CD8-positive, alpha-beta memory T cell (primary cell): ENCODE measurements around the gene CD79A. TPM values are rescaled to one million over a fixed set of nuclear protein-coding genes. Genes with fewer than 3 reads are reported as not detected.

Source experiments
- CTCF ChIA-PET: fragments of 350-600 bp; sonication (Branson Sonifier 250); formaldehyde crosslinking; loops from one replicate; lab custom pipeline; 2021; ENCODE audit warnings: antibody characterized with exemption; lab: Charles Lee
- POLR2A ChIA-PET: fragments of 350-600 bp; sonication (Branson Sonifier 250); formaldehyde crosslinking; loops from one replicate; lab custom pipeline; 2021; ENCODE audit warnings: antibody characterized with exemption; lab: Charles Lee
- DNase-seq, 5 donors: peaks; one replicate each; pipeline versions ENCODE4 v3.0.0 to v3.0.0-alpha.2; 2020 to 2022; ENCODE audit warnings: mixed read lengths in 1 of 5
- H3K27ac ChIP-seq: one replicate; pipeline ENCODE4 v1.7.0; 2013; ENCODE audit warnings: low read depth, mild to moderate bottlenecking, low read length, moderate library complexity
- H3K27me3 ChIP-seq: 2 replicates; pipeline ENCODE4 v1.7.0; 2013; ENCODE audit warnings: low read length, mild to moderate bottlenecking; ENCODE audit not compliant: insufficient read depth, poor library complexity, severe bottlenecking
- H3K36me3 ChIP-seq: 2 replicates; pipeline ENCODE4 v1.7.0; 2013; ENCODE audit warnings: mild to moderate bottlenecking, low read length, moderate library complexity; ENCODE audit not compliant: insufficient read depth
- H3K4me1 ChIP-seq: 2 replicates; pipeline ENCODE4 v1.7.0; 2013; ENCODE audit warnings: mild to moderate bottlenecking, low read length, moderate library complexity; ENCODE audit not compliant: insufficient read depth
- H3K4me3 ChIP-seq: 2 replicates; pipeline ENCODE4 v1.7.0; 2013; ENCODE audit warnings: mild to moderate bottlenecking, low read length
- H3K9me3 ChIP-seq: 2 replicates; pipeline ENCODE4 v1.7.0; 2013; ENCODE audit warnings: mild to moderate bottlenecking, low read length
- H3K27ac Mint-ChIP-seq, 8 donors: one replicate each; pipeline ENCODE4 v1.8.0; 2020 to 2021; ENCODE audit warnings: mixed read lengths in 8 of 8, mild to moderate bottlenecking in 6 of 8, inconsistent platforms in 3 of 8, moderate library complexity in 3 of 8
- H3K27me3 Mint-ChIP-seq, 2 donors: one replicate each; pipeline ENCODE4 v1.8.0; 2020 to 2021; ENCODE audit warnings: mixed read lengths in 2 of 2, mild to moderate bottlenecking in 1 of 2, moderate library complexity in 1 of 2
- H3K36me3 Mint-ChIP-seq, 3 donors: one replicate each; pipeline ENCODE4 v1.8.0; 2020 to 2021; ENCODE audit warnings: mixed read lengths in 3 of 3, inconsistent platforms in 1 of 3, mild to moderate bottlenecking in 1 of 3
- H3K4me1 Mint-ChIP-seq, 3 donors: one replicate each; pipeline ENCODE4 v1.8.0; 2020 to 2021; ENCODE audit warnings: mixed read lengths in 3 of 3, inconsistent platforms in 1 of 3, mild to moderate bottlenecking in 1 of 3
- H3K4me3 Mint-ChIP-seq, 7 donors: one replicate each; pipeline ENCODE4 v1.8.0; 2020 to 2021; ENCODE audit warnings: mixed read lengths in 7 of 7, mild to moderate bottlenecking in 6 of 7, moderate library complexity in 4 of 7, inconsistent platforms in 2 of 7
- H3K9me3 Mint-ChIP-seq, 5 donors: one replicate each; pipeline ENCODE4 v1.8.0; 2020 to 2022; ENCODE audit warnings: mixed read lengths in 5 of 5, mild to moderate bottlenecking in 3 of 5, moderate library complexity in 2 of 5, inconsistent platforms in 1 of 5
- polyA plus RNA-seq: library from polyadenylated mRNA; unstranded; fragments of 300-500 nt; fragmentation: Illumina TruSeq; gene quantifications from one replicate; pipeline ENCODE4 v1.2.3, GENCODE V29; 2021
- total RNA-seq, 2 experiments: library from RNA; stranded (reverse); gene quantifications; one replicate each; pipeline ENCODE4 v1.2.3, GENCODE V29; 2021

Gene CD79A
- total RNA-seq (1 to 10 TPM; 1.3 to 2.2 TPM), polyA plus RNA-seq (9.4 TPM)

GRCh38 chr19:41876847-41877832 lies at the start of gene CD79A:
Gene CD79A (plus strand): TSS chr19:41877279. CDS start chr19:41877305, 26 bp downstream.
- Histone ChIP-seq H3K4me1 (peaks cover 95% of the 10 kb centered on the region), H3K27me3 (no peaks in the 10 kb centered on the region), H3K4me3 (peak within 1 kb of the TSS; percentile 49), H3K27ac (peak within 1 kb of the TSS; percentile 82), H3K36me3 (no peaks in the 10 kb centered on the region), H3K9me3 (no peaks in the 10 kb centered on the region)
- no peaks in the 10 kb centered on the region for H3K27me3 Mint-ChIP-seq
- no peaks in the 10 kb centered on the region for H3K9me3 Mint-ChIP-seq
- no peaks in the 10 kb centered on the region for H3K36me3 Mint-ChIP-seq
- ChIA-PET CTCF (interaction anchor here (1.9 to 16.3 kb wide), 3 partner anchors 10 to 75 kb away, joined by 6 to 227 read pairs (median 53); partner anchors contain the start of gene ARHGEF1), POLR2A (interaction anchor here (2.2 to 8.6 kb wide), 2 partner anchors 11 to 69 kb away, joined by 19 to 190 read pairs; partner anchors contain the start of gene ARHGEF1)
- H3K4me1 Mint-ChIP-seq: peaks cover 60 to 89% (median 66%) of the 10 kb centered on the region in 3 donors
- H3K27ac Mint-ChIP-seq: peak within 1 kb of the TSS; percentile 93 to 100 (median 98)
- peak in 1 of 5 donors; percentile 49 for DNase-seq
- peak within 1 kb of the TSS; percentile 23 to 89 (median 71) for H3K4me3 Mint-ChIP-seq

DNA sequence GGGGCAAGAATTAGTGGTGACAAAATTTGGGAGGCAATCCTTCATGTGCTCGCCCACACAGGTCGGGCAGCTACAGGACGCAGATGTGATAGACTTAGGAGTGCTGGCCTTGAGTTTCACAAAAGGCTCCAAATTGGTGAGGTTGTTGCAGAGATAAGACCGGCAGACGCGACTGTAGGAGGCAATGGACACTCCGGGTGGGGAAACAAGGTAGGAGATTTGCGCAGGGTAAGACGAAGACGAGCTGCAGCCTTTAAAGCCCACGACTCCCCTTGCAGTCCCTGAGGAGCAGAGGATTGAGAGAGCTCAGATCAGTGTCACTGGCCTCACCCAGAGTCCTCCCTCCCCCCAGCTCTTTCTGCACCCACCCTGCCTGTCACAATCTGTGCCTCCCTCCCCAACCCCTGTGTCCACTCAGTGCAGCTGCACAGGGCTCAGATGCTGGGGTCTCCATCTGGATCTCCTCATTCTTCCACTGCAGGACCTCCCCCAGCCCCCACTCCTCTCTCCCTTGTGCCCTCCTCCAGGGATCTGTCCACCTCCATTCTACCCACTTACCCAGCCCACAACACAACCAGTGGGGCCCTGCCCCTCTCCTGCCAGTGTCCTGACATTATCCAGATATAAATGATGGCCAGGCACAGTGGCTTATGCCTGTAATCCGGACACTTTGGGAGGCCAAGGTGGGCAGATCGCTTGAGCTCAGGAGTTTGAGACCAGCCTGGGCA lies 38.9 kb upstream of the CD79A start:
- no peaks in the 10 kb centered on the region for H3K36me3 Mint-ChIP-seq
- H3K4me3 Mint-ChIP-seq: no peak overlapping the region
- Histone ChIP-seq H3K27me3 (peaks cover 14% of the 10 kb centered on the region), H3K4me3 (no peak overlapping the region), H3K27ac (no peak overlapping the region), H3K36me3 (no peaks in the 10 kb centered on the region), H3K9me3 (no peaks in the 10 kb centered on the region), H3K4me1 (no peaks in the 10 kb centered on the region)
- CTCF ChIA-PET: interaction anchor here (1.0 to 1.9 kb wide), 2 partner anchors 17 to 121 kb away, joined by 3 to 5 read pairs; no protein-coding TSS in a partner anchor
- peaks cover 13 to 45% of the 10 kb centered on the region in 2 donors for H3K27me3 Mint-ChIP-seq
- no peaks in the 10 kb centered on the region for H3K9me3 Mint-ChIP-seq
- POLR2A ChIA-PET: no interaction called here
- no peak overlapping the region for H3K27ac Mint-ChIP-seq
- H3K4me1 Mint-ChIP-seq: no peaks in the 10 kb centered on the region
- no peak for DNase-seq

- Mint-ChIP-seq H3K9me3 (no peaks in the 10 kb centered on the region), H3K27me3 (peaks cover 14 to 43% of the 10 kb centered on the region in 2 donors), H3K4me3 (no peak overlapping the region), H3K4me1 (no peaks in the 10 kb centered on the region), H3K36me3 (no peaks in the 10 kb centered on the region), H3K27ac (no peak overlapping the region)
- ChIA-PET POLR2A (no interaction called here), CTCF (interaction anchor here (1.9 kb wide), 1 partner anchor 18 kb away, joined by 5 read pairs; no protein-coding TSS in a partner anchor)
- Histone ChIP-seq H3K27me3 (peaks cover 14% of the 10 kb centered on the region), H3K4me3 (no peak overlapping the region), H3K4me1 (no peaks in the 10 kb centered on the region), H3K9me3 (no peaks in the 10 kb centered on the region), H3K27ac (no peak overlapping the region), H3K36me3 (no peaks in the 10 kb centered on the region)
- DNase-seq: no peak
These were observed 37.9 kb upstream of the CD79A start for GRCh38 chr19:41839211-41839610.

DNA sequence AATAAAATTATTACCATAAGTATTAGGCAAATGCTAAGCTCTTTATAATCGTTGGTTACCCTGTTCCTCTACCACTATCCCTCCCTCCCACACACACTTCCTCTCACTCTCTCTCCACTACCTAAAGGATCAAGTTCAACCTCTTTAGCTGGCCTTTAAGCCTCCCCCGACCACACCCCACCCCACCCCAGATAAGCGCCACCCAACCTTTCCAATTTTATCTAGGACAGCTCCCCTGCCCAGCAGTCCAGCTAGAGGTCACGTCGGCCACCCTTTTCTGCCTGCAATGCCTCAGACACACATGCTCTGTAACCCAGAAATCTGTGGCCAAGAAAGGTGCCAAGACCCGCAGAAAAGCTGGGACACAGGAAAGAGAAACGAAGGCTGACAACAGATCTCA lies 33.7 kb upstream of the CD79A start:
- no peak for DNase-seq
- Mint-ChIP-seq H3K4me1 (no peaks in the 10 kb centered on the region), H3K9me3 (no peaks in the 10 kb centered on the region), H3K27ac (no peak overlapping the region), H3K4me3 (no peak overlapping the region), H3K36me3 (no peaks in the 10 kb centered on the region), H3K27me3 (peaks cover 8 to 17% of the 10 kb centered on the region in 2 donors)
- no peak overlapping the region for H3K27ac ChIP-seq
- peaks cover 8% of the 10 kb centered on the region for H3K27me3 ChIP-seq
- H3K4me3 ChIP-seq: no peak overlapping the region
- H3K36me3 ChIP-seq: no peaks in the 10 kb centered on the region
- no peaks in the 10 kb centered on the region for H3K9me3 ChIP-seq
- H3K4me1 ChIP-seq: no peaks in the 10 kb centered on the region
- ChIA-PET CTCF (interaction anchor here (0.8 kb wide), 1 partner anchor 266 kb away, joined by 3 read pairs; no protein-coding TSS in a partner anchor), POLR2A (no interaction called here)

GRCh38 chr19:41844601-41845000 lies 32.5 kb upstream of the CD79A start, which contains the start of gene LYPD4:
Gene LYPD4 (minus strand): TSS chr19:41844683. CDS start chr19:41839285, 5,398 bp downstream.
- H3K9me3 Mint-ChIP-seq: no peaks in the 10 kb centered on the region
- H3K4me3 ChIP-seq: no peak within 1 kb of the TSS
- H3K36me3 Mint-ChIP-seq: no peaks in the 10 kb centered on the region
- no peaks in the 10 kb centered on the region for H3K9me3 ChIP-seq
- DNase-seq: no peak
- H3K4me1 ChIP-seq: no peaks in the 10 kb centered on the region
- H3K36me3 ChIP-seq: no peaks in the 10 kb centered on the region
- H3K27ac ChIP-seq: no peak within 1 kb of the TSS
- H3K27me3 ChIP-seq: no peaks in the 10 kb centered on the region
- H3K27me3 Mint-ChIP-seq: peaks cover 4 to 7% of the 10 kb centered on the region in 2 donors
- H3K27ac Mint-ChIP-seq: peak within 1 kb of the TSS in 1 of 8 donors; percentile 63
- peak within 1 kb of the TSS in 1 of 7 donors; percentile 44 for H3K4me3 Mint-ChIP-seq
- POLR2A ChIA-PET: no interaction called here
- CTCF ChIA-PET: no interaction called here
- H3K4me1 Mint-ChIP-seq: no peaks in the 10 kb centered on the region

DNA sequence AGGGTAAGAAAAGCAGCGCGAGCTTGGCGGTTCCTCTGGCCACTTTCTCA lies 32.3 kb upstream of the CD79A start, which contains the start of gene DMRTC2:
Gene DMRTC2 (plus strand): TSS at position 42 of the 50 bp plus-strand sequence. CDS start 2,387 bp downstream, outside the sequence.
- no peaks in the 10 kb centered on the region for H3K27me3 ChIP-seq
- no peaks in the 10 kb centered on the region for H3K36me3 ChIP-seq
- H3K9me3 ChIP-seq: no peaks in the 10 kb centered on the region
- no peak for DNase-seq
- no peak within 1 kb of the TSS for H3K27ac ChIP-seq
- peak within 1 kb of the TSS in 1 of 8 donors; percentile 63 for H3K27ac Mint-ChIP-seq
- no peaks in the 10 kb centered on the region for H3K9me3 Mint-ChIP-seq
- POLR2A ChIA-PET: no interaction called here
- no peaks in the 10 kb centered on the region for H3K4me1 Mint-ChIP-seq
- H3K4me3 Mint-ChIP-seq: no peak within 1 kb of the TSS
- CTCF ChIA-PET: no interaction called here
- H3K4me3 ChIP-seq: no peak within 1 kb of the TSS
- no peaks in the 10 kb centered on the region for H3K4me1 ChIP-seq
- peaks cover 4 to 7% of the 10 kb centered on the region in 2 donors for H3K27me3 Mint-ChIP-seq
- H3K36me3 Mint-ChIP-seq: no peaks in the 10 kb centered on the region

GRCh38 chr19:41845051-41845590 lies 32.0 kb upstream of the CD79A start:
- no peak overlapping the region for H3K27ac ChIP-seq
- H3K4me3 ChIP-seq: no peak overlapping the region
- H3K9me3 ChIP-seq: no peaks in the 10 kb centered on the region
- Mint-ChIP-seq H3K9me3 (no peaks in the 10 kb centered on the region), H3K27ac (peak overlapping the region in 1 of 8 donors; percentile 63), H3K27me3 (peaks cover 4 to 5% of the 10 kb centered on the region in 2 donors), H3K4me1 (no peaks in the 10 kb centered on the region), H3K36me3 (no peaks in the 10 kb centered on the region), H3K4me3 (no peak overlapping the region)
- ChIA-PET POLR2A (no interaction called here), CTCF (no interaction called here)
- H3K36me3 ChIP-seq: no peaks in the 10 kb centered on the region
- no peaks in the 10 kb centered on the region for H3K27me3 ChIP-seq
- DNase-seq: no peak
- H3K4me1 ChIP-seq: no peaks in the 10 kb centered on the region
